ENCODE measurements around the gene TIMP2. TPM values are rescaled to one million over a fixed set of nuclear protein-coding genes. Genes with fewer than 3 reads are reported as not detected.

The TIMP2 gene
- total RNA-seq, 2 experiments from 2014 or later, result 0.54 TPM; not detected in 1

- DNase-seq (ENCODE audit: low spot score), result no peak
- H3K79me2 ChIP-seq (ENCODE audit: insufficient read depth, low read depth, low read length), result no peaks in the 10 kb centered on the region
- no peak overlapping the region for H3K4me2 ChIP-seq (ENCODE audit: low read length)
- H4K20me1 ChIP-seq (ENCODE audit: insufficient read depth, low read length), result no peaks in the 10 kb centered on the region
- intact Hi-C loops (cut with micrococcal nuclease; ENCODE audit: unreplicated experiment), result no loop called here
- ChIA-PET CTCF (ENCODE audit: unreplicated experiment) (interaction anchor here (0.5 kb wide), 1 partner anchor 20 kb away, joined by 3 read pairs; no protein-coding TSS in a partner anchor), POLR2A (no interaction called here)
- no peak overlapping the region for H3K27ac ChIP-seq (ENCODE audit: low read depth, low read length, poor library complexity, severe bottlenecking)
- TF ChIP-seq EZH2phosphoT487 (IDR thresholded peaks at IDR 0.05; ENCODE audit: borderline replicate concordance, low read depth, low read length) (no peak), CTCF (conservative IDR thresholded peaks at IDR 0.05; ENCODE audit: low read length) (no peak)
- H3K9me3 ChIP-seq (ENCODE audit: low read length), result no peaks in the 10 kb centered on the region
- H2AFZ ChIP-seq (ENCODE audit: low read length), result no peak overlapping the region
- BruUV-seq (replicated peaks), result no TSS peak
- H3K9me2 ChIP-seq (ENCODE audit: insufficient read depth, low read length), result no peaks in the 10 kb centered on the region
- no peaks in the 10 kb centered on the region for H3K36me3 ChIP-seq (ENCODE audit: insufficient read depth, low read length)
- H3K4me1 ChIP-seq (ENCODE audit: insufficient read depth, low read length, poor library complexity, severe bottlenecking), result peaks cover 12% of the 10 kb centered on the region
- H3K4me3 ChIP-seq (ENCODE audit: low read depth, low read length, poor library complexity, severe bottlenecking), result no peak overlapping the region
Observed at GRCh38 chr17:78884876-78885667, 40.1 kb downstream of the TIMP2 start.

GRCh38 chr17:78884148-78884825, 40.9 kb downstream of the TIMP2 start:
- intact Hi-C loops (cut with micrococcal nuclease; ENCODE audit: unreplicated experiment), result no loop called here

More at GRCh38 chr17:78884148-78884825, 40.9 kb downstream of the TIMP2 start:
- no peaks in the 10 kb centered on the region for H3K9me2 ChIP-seq (ENCODE audit: insufficient read depth, low read length)
- no peak overlapping the region for H2AFZ ChIP-seq (ENCODE audit: low read length)
- POLR2A ChIA-PET, result no interaction called here
- TF ChIP-seq EZH2phosphoT487 (IDR thresholded peaks at IDR 0.05; ENCODE audit: borderline replicate concordance, low read depth, low read length) (no peak), CTCF (conservative IDR thresholded peaks at IDR 0.05; ENCODE audit: low read length) (no peak)
- H4K20me1 ChIP-seq (ENCODE audit: insufficient read depth, low read length), result no peaks in the 10 kb centered on the region
- H3K79me2 ChIP-seq (ENCODE audit: insufficient read depth, low read depth, low read length), result no peaks in the 10 kb centered on the region
- no peak for DNase-seq (ENCODE audit: low spot score)
- peaks cover 5% of the 10 kb centered on the region for H3K4me1 ChIP-seq (ENCODE audit: insufficient read depth, low read length, poor library complexity, severe bottlenecking)
- CTCF ChIA-PET (ENCODE audit: unreplicated experiment), result no interaction called here
- no peak overlapping the region for H3K27ac ChIP-seq (ENCODE audit: low read depth, low read length, poor library complexity, severe bottlenecking)
- H3K36me3 ChIP-seq (ENCODE audit: insufficient read depth, low read length), result no peaks in the 10 kb centered on the region
- H3K4me2 ChIP-seq (ENCODE audit: low read length), result no peak overlapping the region
- BruUV-seq (replicated peaks), result no TSS peak
- H3K9me3 ChIP-seq (ENCODE audit: low read length), result no peaks in the 10 kb centered on the region
- no peak overlapping the region for H3K4me3 ChIP-seq (ENCODE audit: low read depth, low read length, poor library complexity, severe bottlenecking)

Measured in OCI-LY7 (cell line).